Testis (tissue), 3 donors: ENCODE data around the gene PRR36. TPM values are rescaled to one million over a fixed set of nuclear protein-coding genes. Genes with fewer than 3 reads are reported as not detected.

ENCODE experiments used
- DNase-seq: peaks from one replicate; pipeline ENCODE4 v3.0.0-alpha.2; 2019
- H3K27ac ChIP-seq, 2 donors: fragments of 200-600 bp; sonication (generic); one replicate each; pipeline ENCODE4 v1.5.1; 2019
- H3K27me3 ChIP-seq: fragments of 200-600 bp; sonication (generic); one replicate; pipeline ENCODE4 v1.5.1; 2019
- H3K36me3 ChIP-seq: fragments of 200-600 bp; sonication (generic); one replicate; pipeline ENCODE4 v1.5.1; 2017; ENCODE audit warnings: low read depth; ENCODE audit errors: missing control alignments
- H3K4me1 ChIP-seq: fragments of 200-600 bp; sonication (generic); one replicate; pipeline ENCODE4 v1.5.1; 2019
- H3K4me3 ChIP-seq, 2 donors: fragments of 200-600 bp; sonication (generic); one replicate each; pipeline ENCODE4 v1.5.1; 2017 to 2019
- H3K9me3 ChIP-seq: fragments of 200-600 bp; sonication (generic); one replicate; pipeline ENCODE4 v1.5.1; 2017
- CTCF ChIP-seq, 3 experiments: fragments of 450-650 bp in 2 of 3; fragments of 200-600 bp in 1 of 3; sonication (generic) in 1 of 3; IDR thresholded peaks; one replicate each; pipeline ENCODE4 v1.5.1; 2016 to 2019; ENCODE audit warnings: antibody characterized with exemption in 3 of 3, mild to moderate bottlenecking in 2 of 3, moderate library complexity in 1 of 3
- POLR2A ChIP-seq: fragments of 450-650 bp; IDR thresholded peaks from one replicate; pipeline ENCODE4 v1.6.1; 2017; ENCODE audit warnings: antibody characterized with exemption, mild to moderate bottlenecking, moderate library complexity
- WGBS, 2 donors: methylation state at CpG; one replicate each; pipeline ENCODE4 v1.1.5; 2018; 5-methylcytosine and 5-hydroxymethylcytosine counted together
- intact Hi-C: fragments of 100-400 bp; cut with DNase I; formaldehyde crosslinking; loops from one replicate; pipeline ENCODE4 v1.15.1; 2023; ENCODE audit warnings: low total_unique reads
- polyA plus RNA-seq: library from polyadenylated mRNA; stranded (reverse); fragments of 350-450 nt; fragmentation: Illumina TruSeq; extraction: RNeasy Lipid Tissue Mini Kit (QIAGEN cat#74804); gene quantifications from one replicate; pipeline ENCODE4 v1.2.3, GENCODE V29; 2014; ENCODE audit warnings: low read depth, low replicate concordance; ENCODE audit not compliant: insufficient read depth
- total RNA-seq, 2 donors: library from RNA; depleted of rRNA; stranded (reverse); fragments of >200 nt; gene quantifications; one replicate each; pipeline ENCODE4 v1.2.3, GENCODE V29; 2016

The PRR36 gene
- total and polyA plus RNA-seq, 3 donors from 2014 or later, result 0.50 to 3.3 (median 2.9) TPM

DNA sequence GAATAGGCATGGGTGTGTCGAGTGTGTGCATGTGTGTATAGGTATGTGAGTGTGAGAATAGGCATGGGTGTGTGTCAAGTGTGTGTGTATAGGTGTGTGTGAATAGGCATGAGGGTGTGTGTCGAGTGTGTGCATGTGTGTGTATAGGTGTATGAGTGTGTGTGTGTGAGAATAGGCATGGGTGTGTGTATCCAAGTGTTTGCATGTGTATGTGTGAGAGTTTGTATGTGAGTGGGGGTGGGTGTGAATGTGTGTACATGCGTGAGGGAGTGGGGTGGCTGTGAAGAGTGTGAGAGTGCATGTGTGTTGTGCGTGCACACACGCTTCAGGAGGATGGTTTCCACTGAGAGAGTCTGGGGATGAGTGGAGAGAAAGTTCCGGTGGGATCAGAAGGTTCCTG lies 30.7 kb downstream of the PRR36 start:
- WGBS, 2 donors, result 66 to 81% methylated on average over 6 of the region's 6 CpGs
- Histone ChIP-seq H3K36me3 (no peaks in the 10 kb centered on the region), H3K27ac (no peak overlapping the region), H3K9me3 (no peaks in the 10 kb centered on the region), H3K4me3 (no peak overlapping the region), H3K4me1 (no peaks in the 10 kb centered on the region), H3K27me3 (no peaks in the 10 kb centered on the region)
- intact Hi-C loops, result no loop called here
- TF ChIP-seq POLR2A (no peak), CTCF (IDR thresholded peaks at IDR 0.05) (no peak)
- DNase-seq, result no peak

DNA sequence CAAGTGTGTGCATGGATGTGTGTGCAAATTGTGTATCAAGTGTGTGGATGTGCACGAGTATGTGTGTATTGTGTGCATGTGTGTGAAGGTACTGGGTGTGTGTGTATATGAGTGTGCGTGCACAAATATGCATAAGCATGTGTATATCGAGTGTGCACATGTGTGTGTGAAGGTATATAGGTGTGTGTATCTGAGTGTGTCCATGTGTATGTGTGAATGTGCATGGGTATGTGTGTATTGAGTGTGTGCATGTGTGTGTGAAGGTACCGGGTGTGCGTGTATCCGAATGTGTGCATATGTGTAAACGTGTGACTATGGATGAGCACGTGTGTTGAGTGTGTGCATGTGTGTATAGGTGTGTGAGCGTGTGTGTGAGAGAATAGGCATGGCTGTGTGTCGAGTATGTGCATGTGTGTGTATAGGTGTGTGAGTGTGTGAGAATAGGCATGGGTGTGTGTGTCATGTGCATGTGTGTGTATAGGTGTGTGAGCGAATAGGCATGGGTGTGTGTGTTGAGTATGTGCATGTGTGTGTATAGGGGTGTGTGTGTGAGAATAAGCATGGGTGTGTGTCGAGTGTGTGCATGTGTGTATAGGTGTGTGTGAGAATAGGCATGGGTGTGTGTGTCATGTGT lies 31.4 kb downstream of the PRR36 start:
- H3K4me1 ChIP-seq, result no peaks in the 10 kb centered on the region
- no peak overlapping the region for H3K4me3 ChIP-seq
- no peaks in the 10 kb centered on the region for H3K27me3 ChIP-seq
- no peaks in the 10 kb centered on the region for H3K9me3 ChIP-seq
- WGBS, 2 donors, result 73 to 79% methylated on average over 12 of the region's 12 CpGs
- no peak for TF ChIP-seq POLR2A
- TF ChIP-seq CTCF (IDR thresholded peaks at IDR 0.05), result no peak
- DNase-seq, result no peak
- no peak overlapping the region for H3K27ac ChIP-seq
- intact Hi-C loops, result no loop called here
- no peaks in the 10 kb centered on the region for H3K36me3 ChIP-seq

- WGBS, 2 donors, result 71 to 74% methylated on average over 10 to 11 of the region's 11 CpGs
- no peaks in the 10 kb centered on the region for H3K27me3 ChIP-seq
- H3K36me3 ChIP-seq, result no peaks in the 10 kb centered on the region
- H3K4me1 ChIP-seq, result no peaks in the 10 kb centered on the region
- no peaks in the 10 kb centered on the region for H3K9me3 ChIP-seq
- no peak overlapping the region for H3K27ac ChIP-seq
- intact Hi-C loops, result no loop called here
- H3K4me3 ChIP-seq, result no peak overlapping the region
- TF ChIP-seq POLR2A (no peak), CTCF (IDR thresholded peaks at IDR 0.05) (no peak)
- DNase-seq, result no peak
Measured at GRCh38 chr19:7841751-7842660, 32.2 kb downstream of the PRR36 start.

- intact Hi-C loops, result no loop called here
- H3K9me3 ChIP-seq, result no peaks in the 10 kb centered on the region
- no peak for TF ChIP-seq CTCF (IDR thresholded peaks at IDR 0.05)
- TF ChIP-seq POLR2A, result no peak
- H3K36me3 ChIP-seq, result no peaks in the 10 kb centered on the region
- 84 to 89% methylated on average over 8 of the region's 8 CpGs for WGBS, 2 donors
- no peaks in the 10 kb centered on the region for H3K4me1 ChIP-seq
- no peak overlapping the region for H3K4me3 ChIP-seq
- no peak for DNase-seq
- H3K27ac ChIP-seq, result no peak overlapping the region
- no peaks in the 10 kb centered on the region for H3K27me3 ChIP-seq
Measured at GRCh38 chr19:7840629-7841028, 33.6 kb downstream of the PRR36 start.
